GM19372 (cell line): ENCODE results near the gene PAQR8.

Experiments
- ATAC-seq: cut with Tn5 transposase; IDR thresholded peaks from one replicate; pipeline ENCODE4 v1.9.1; 2021; ENCODE audit warnings: mild to moderate bottlenecking, low read depth, moderate library complexity; ENCODE audit not compliant: unreplicated experiment

The PAQR8 gene, protein sequence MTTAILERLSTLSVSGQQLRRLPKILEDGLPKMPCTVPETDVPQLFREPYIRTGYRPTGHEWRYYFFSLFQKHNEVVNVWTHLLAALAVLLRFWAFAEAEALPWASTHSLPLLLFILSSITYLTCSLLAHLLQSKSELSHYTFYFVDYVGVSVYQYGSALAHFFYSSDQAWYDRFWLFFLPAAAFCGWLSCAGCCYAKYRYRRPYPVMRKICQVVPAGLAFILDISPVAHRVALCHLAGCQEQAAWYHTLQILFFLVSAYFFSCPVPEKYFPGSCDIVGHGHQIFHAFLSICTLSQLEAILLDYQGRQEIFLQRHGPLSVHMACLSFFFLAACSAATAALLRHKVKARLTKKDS

GRCh38 chr6:52361945-52362442, at the start of gene PAQR8:
PAQR8 (plus strand) TSS chr6:52362151; CDS start chr6:52403214, 41,063 bp downstream.
- peak; percentile 78 for ATAC-seq

GRCh38 chr6:52312461-52312860, 49.5 kb upstream of the PAQR8 start:
- ATAC-seq = no peak

DNA sequence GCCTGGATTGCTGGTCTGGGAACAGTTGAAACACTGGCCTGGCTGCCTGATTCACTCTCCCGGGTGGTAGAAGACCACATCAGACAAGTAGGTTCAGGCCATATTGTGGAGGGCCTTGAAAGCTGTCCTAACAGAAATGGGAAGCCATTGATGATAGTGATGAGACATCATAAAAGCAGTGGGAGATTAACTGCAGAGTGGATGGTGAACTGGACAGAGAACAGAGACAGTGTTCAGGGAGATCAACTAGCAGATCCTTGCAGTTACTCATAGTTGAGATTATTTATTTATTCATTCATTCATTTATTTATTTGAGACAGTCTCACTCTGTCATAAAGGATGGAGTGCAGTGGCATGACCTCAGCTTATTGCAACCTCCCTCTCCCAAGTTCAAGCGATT, 47.2 kb upstream of the PAQR8 start:
- no peak for ATAC-seq

GRCh38 chr6:52317211-52317610, 44.7 kb upstream of the PAQR8 start:
- no peak for ATAC-seq

DNA sequence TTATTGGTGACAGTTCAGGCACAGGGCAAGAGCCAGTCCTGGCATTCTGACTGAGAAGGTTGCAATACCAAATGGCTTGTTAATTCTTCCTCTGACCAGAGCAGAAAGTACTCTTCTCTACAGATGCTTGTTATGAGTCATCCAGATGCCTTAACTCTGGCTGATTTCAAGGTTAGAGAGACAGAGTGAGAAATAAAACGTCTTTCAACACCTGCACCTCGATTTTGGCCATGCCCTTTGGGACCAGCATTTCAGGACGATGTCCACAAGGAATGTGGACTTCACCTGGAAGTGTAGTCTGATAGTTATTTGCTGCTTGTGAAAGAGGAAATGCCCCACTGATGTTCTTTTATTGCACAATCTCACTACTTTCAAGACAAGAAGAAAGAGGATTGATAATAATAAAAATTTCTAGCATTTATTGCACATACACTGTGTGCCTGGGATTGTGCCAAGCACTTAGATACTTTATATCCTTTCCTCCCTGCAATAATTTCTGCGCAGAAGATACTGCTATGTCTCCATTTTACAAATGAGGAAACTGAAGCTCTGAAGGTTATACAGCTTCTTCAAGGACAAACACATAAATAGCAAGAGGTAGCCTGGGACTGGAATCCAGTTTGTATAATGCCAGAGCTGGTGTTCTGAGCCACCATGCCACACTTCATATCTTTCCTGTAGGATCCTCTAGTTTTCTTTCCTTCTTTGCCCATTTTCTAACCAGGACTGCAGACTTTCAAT, 43.9 kb upstream of the PAQR8 start:
- peak; percentile 98 for ATAC-seq

GRCh38 chr6:52324189-52324588, 37.8 kb upstream of the PAQR8 start:
- no peak for ATAC-seq

DNA sequence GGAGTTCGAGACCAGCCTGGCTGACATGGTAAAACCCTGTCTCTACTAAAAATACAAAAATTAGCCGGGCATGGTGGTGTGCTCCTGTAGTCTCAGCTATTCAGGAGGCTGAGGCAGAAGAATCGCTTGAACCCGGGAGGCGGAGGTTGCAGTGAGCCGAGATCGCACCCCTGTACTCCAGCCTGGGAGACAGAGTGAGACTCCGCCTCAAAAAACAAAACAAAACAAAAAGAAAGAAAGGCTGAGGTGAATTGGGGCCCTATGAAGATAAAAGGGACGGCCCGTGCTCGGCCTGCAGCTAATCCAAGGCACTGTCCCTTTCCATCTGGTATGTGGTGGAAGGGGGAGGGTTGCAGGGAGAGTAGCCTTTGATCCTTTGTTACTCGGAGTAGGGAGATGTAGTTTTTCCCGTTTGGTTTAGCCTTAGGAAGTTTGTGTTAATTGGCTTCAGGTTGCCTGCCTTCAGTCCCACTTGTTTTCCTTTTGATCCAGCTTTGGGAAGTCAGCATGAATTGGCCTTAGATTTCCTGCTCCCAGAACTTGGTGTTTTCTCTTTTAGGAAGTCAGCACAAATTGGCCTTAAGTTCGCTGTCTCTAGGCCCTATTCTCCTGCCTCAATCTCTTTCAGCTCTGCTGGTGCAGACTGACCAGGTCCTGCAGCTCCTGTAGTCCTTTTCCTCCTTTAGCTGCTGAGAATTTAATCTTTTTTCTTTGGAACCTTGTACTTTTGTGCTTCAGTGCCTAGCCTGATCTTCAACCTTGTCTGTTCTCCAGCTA, 36.1 kb upstream of the PAQR8 start:
- no peak for ATAC-seq

- ATAC-seq = no peak
Measured at GRCh38 chr6:52326540-52327364, 35.2 kb upstream of the PAQR8 start.

DNA sequence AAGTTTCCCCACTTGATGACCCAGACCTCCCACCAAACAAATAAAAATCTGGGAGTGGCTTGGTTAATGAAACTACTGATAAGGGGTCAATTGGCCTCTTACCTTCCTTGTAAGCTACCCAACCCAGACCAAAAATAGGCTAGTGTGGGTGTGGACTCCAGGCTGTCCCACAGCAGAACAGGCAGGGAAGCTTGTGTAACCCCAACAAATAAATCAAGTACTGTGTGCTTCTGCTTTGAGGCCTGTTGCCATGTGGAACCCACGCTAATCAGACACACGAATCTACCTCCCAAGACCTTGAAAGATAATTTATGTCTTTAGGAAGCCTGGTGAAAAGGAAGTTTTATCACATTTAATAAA, 33.7 kb upstream of the PAQR8 start:
- no peak for ATAC-seq

GRCh38 chr6:52328729-52329128, 33.2 kb upstream of the PAQR8 start:
- ATAC-seq = no peak

DNA sequence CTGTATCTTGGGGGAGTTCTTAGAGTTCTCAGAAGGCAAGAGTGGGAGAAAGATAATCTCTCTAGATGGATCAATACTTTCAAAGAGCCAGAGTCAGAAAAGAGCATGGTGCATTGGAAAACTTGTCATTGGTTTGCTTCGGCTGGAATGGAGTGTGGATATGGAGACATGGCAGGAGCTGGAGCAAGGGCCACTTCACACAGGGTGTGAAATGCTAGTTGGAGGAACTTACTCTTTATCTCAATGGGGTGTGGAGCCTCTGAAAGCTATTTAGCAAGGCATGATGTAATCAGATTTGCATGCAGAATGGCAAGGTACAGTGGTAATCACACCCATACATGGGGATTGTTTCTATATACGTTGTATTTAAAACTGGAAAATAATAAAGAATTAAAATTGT, 31.5 kb upstream of the PAQR8 start:
- no peak for ATAC-seq

GRCh38 chr6:52331793-52332457, 30.0 kb upstream of the PAQR8 start:
- no peak for ATAC-seq

- ATAC-seq = no peak
Measured at GRCh38 chr6:52333840-52334200, 28.1 kb upstream of the PAQR8 start.

DNA sequence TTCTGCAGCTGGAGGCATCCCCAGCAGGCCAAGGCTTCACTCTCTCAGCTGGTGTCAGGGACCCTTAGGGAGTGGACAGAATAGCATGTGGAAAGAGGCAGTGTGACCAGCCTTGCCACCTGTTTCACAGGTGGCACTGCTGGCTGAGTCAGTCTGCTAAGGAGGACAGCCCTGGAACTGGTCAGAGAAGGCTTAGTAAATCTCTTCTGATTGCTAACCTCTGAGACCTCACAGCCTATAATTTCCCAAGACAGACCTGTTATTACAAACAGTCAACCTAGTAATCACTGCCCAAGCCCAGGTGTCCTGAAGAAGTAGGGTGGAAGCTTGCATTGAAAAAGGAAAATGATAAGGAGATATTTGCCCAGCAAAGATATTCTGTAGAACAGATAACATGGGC, 26.4 kb upstream of the PAQR8 start:
- no peak for ATAC-seq

- ATAC-seq = no peak
Measured at GRCh38 chr6:52336919-52337561, 24.9 kb upstream of the PAQR8 start.

DNA sequence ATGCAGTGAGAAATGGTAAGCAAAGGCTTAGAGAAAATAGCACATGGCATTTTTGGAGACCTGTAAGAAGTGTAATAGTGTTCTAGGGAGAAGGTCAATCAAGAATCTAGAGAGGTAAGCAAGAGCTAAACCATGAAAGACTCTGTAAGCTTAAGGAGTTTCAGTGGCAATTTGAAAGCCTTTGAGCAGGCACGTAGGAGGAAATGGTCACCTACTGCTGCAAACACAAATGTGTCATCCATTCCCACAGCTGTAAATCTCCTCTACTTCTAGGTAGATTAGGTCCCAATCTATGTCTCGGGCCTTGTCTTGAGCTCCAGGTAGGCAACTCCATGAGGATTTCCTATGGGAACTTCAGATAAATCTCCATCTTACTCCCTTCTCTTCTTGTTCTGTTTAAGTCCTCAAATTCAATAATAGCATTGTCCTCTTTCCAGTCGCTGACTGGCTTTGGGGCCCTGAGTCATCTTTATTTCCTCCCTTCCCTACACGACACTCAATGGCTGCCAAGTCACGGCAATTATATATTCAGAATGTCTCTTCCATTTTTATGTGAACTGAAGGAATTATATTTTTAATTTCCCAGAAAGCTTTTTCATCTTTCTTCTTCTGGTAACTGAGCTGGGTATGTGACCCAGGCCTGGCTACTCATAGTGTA, 24.2 kb upstream of the PAQR8 start:
- ATAC-seq = peak; percentile 82

DNA sequence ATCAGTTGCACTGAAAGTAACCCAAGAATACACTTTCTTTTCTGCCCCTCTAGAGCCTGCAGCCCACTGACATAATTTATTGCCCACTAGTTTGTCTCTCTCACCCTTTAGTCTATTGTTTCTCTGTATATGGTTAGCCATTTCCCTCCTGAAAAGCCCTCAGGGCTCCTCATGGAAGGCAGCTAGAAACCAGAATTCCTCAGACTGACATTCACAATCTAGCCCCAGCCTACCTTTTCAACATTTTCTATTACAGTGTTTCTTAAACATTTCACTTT, 21.4 kb upstream of the PAQR8 start:
- no peak for ATAC-seq

DNA sequence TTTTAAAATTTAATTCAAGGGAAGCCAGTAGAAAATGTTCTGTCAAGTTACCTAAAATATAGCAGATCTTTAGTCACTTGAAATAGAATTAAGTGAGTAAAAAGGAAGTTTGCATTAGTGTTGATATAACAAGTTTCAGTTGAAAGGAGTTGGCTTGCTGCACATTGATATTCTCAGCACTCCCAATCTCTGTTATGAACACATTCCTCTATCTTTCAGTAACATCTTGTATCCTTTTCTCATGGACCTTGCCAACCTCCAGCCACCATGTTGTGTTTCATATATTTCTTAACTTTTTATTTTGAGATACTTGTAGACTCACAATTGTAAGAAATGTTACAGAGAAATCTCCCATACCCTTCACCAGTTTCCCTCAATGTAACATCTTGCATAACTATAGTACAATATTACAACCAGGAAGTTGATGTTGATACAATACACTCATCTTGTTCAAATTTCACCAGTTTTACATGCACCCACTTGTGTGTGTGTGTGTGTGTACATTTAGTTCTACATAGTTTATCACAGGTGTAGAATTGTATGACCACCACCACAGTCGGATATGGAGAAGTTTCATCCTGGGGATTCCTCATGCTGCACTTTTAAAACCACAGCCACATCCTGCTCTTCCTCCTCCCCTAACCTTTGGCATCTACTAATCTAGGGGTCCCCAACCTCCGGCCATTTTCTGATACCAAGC, 20.2 kb upstream of the PAQR8 start:
- no peak for ATAC-seq
